ENCODE data around the gene SBF1. TPM values are rescaled to one million over a fixed set of nuclear protein-coding genes. Genes with fewer than 3 reads are reported as not detected.

The SBF1 gene
- polyA plus RNA-seq, 1 donor from 2014 or later: 58.9 TPM

DNA sequence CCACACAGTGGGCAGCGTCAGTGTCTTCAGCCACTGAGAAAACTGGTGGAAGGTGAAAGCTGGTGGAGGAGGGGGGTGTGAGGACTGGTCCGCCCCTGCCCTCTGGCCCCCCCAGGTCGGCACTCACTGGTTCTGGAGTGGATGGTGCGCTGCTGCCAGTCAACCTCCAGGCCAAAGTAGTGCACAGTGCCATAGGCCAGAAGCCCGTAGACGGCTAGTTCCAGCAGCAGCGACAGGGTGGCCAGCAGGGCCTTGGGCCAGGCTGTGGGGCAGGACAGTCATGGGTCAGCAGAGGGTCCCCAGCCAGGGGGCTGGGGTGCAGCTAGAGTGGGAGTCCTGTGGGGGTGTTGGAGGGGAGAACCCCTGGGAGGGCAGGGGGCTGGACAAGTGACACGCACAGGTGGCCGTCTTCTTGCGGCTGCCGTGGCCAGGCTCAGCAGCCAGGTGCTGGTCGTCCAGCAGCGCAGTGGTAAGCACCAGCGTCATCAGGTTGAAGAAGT is 30.5 kb upstream of the SBF1 start:
- no peaks in the 10 kb centered on the region for H3K9me2 ChIP-seq (ENCODE audit: insufficient read depth, low read length)
- no peak overlapping the region for H3K4me2 ChIP-seq (ENCODE audit: low read length)
- no peaks in the 10 kb centered on the region for H3K27me3 ChIP-seq (ENCODE audit: insufficient read depth, low read depth, low read length)
- H3K9me3 ChIP-seq (ENCODE audit: low read length): no peaks in the 10 kb centered on the region
- no peaks in the 10 kb centered on the region for H3F3A ChIP-seq (ENCODE audit: insufficient read depth, low read length, poor library complexity, severe bottlenecking)
- no peak overlapping the region for H3K4me3 ChIP-seq (ENCODE audit: low read length)
- H4K20me1 ChIP-seq (ENCODE audit: insufficient read depth): no peaks in the 10 kb centered on the region
- TF ChIP-seq EZH2 (IDR thresholded peaks at IDR 0.05; ENCODE audit: borderline replicate concordance, insufficient read depth, low read length, poor library complexity, severe bottlenecking) (no peak), SMC3 (conservative IDR thresholded peaks at IDR 0.05; ENCODE audit: poor library complexity) (no peak)
- no peaks in the 10 kb centered on the region for H3K36me3 ChIP-seq (ENCODE audit: insufficient read depth, low read length)
- no peak overlapping the region for H2AFZ ChIP-seq (ENCODE audit: low read depth, low read length)
- H3K9ac ChIP-seq (ENCODE audit: low read length): no peak overlapping the region
- no peak overlapping the region for H3K27ac ChIP-seq (ENCODE audit: low read length)
- H3K79me2 ChIP-seq (replicated peaks; ENCODE audit: insufficient read depth, low read length): peaks cover 26% of the 10 kb centered on the region

DNA sequence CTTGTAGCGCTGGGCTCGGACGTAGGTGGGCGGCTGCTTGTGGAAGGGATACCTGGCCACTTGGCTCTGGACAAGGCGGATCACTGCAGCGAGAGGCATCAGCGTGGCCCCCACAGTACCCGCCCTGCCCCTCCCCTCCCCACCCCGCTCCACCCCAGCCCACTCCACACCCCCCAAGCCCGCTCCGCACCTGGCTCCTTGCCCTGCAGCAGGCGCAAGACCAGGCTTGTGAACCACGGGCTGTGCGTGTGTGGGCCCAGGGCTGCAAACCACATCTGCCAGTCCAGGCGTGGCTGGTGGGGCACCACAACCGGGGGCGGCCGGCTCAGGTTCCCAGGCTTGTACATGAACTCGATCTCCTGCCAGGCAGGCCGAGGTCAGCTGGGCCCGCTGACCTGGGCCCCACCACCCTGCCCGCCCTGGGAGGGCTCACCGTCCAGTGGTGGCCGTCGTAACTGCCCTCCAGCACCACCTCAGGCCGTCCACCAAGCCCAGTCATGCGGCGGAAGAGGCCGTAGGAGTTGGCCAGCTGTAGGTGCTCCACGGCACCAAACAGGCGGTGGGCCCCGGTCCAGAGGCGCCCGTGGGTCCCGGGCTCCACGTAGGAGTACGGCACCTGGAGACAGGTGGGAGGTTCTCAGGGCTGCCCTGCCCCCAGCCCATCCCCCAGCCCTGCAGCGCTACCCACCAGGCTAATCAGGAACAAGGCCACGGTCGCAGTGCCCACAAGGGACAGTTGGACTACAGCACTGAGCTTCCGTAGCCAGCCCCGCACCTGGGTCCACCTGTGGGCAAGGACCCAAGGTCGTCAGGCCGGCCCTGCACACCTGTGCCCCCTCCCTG is 29.8 kb upstream of the SBF1 start:
- H3K79me2 ChIP-seq (replicated peaks; ENCODE audit: insufficient read depth, low read length): peaks cover 19% of the 10 kb centered on the region
- TF ChIP-seq SMC3 (conservative IDR thresholded peaks at IDR 0.05; ENCODE audit: poor library complexity) (no peak), TAF1 (IDR thresholded peaks at IDR 0.05; ENCODE audit: low read depth) (no peak), EZH2 (IDR thresholded peaks at IDR 0.05; ENCODE audit: borderline replicate concordance, insufficient read depth, low read length, poor library complexity, severe bottlenecking) (no peak), POLR2AphosphoS5 (IDR thresholded peaks at IDR 0.05) (no peak), MXI1 (conservative IDR thresholded peaks at IDR 0.05; ENCODE audit: poor library complexity, severe bottlenecking) (no peak), RAD21 (conservative IDR thresholded peaks at IDR 0.05) (no peak)
- TF ChIP-seq, protein P1, sequence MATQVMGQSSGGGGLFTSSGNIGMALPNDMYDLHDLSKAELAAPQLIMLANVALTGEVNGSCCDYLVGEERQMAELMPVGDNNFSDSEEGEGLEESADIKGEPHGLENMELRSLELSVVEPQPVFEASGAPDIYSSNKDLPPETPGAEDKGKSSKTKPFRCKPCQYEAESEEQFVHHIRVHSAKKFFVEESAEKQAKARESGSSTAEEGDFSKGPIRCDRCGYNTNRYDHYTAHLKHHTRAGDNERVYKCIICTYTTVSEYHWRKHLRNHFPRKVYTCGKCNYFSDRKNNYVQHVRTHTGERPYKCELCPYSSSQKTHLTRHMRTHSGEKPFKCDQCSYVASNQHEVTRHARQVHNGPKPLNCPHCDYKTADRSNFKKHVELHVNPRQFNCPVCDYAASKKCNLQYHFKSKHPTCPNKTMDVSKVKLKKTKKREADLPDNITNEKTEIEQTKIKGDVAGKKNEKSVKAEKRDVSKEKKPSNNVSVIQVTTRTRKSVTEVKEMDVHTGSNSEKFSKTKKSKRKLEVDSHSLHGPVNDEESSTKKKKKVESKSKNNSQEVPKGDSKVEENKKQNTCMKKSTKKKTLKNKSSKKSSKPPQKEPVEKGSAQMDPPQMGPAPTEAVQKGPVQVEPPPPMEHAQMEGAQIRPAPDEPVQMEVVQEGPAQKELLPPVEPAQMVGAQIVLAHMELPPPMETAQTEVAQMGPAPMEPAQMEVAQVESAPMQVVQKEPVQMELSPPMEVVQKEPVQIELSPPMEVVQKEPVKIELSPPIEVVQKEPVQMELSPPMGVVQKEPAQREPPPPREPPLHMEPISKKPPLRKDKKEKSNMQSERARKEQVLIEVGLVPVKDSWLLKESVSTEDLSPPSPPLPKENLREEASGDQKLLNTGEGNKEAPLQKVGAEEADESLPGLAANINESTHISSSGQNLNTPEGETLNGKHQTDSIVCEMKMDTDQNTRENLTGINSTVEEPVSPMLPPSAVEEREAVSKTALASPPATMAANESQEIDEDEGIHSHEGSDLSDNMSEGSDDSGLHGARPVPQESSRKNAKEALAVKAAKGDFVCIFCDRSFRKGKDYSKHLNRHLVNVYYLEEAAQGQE (IDR thresholded peaks at IDR 0.05; ENCODE audit: borderline replicate concordance): no peak
- TF ChIP-seq, protein P2, sequence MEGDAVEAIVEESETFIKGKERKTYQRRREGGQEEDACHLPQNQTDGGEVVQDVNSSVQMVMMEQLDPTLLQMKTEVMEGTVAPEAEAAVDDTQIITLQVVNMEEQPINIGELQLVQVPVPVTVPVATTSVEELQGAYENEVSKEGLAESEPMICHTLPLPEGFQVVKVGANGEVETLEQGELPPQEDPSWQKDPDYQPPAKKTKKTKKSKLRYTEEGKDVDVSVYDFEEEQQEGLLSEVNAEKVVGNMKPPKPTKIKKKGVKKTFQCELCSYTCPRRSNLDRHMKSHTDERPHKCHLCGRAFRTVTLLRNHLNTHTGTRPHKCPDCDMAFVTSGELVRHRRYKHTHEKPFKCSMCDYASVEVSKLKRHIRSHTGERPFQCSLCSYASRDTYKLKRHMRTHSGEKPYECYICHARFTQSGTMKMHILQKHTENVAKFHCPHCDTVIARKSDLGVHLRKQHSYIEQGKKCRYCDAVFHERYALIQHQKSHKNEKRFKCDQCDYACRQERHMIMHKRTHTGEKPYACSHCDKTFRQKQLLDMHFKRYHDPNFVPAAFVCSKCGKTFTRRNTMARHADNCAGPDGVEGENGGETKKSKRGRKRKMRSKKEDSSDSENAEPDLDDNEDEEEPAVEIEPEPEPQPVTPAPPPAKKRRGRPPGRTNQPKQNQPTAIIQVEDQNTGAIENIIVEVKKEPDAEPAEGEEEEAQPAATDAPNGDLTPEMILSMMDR (IDR thresholded peaks at IDR 0.05; ENCODE audit: poor library complexity, severe bottlenecking): no peak
- H3K9me3 ChIP-seq (ENCODE audit: low read length): no peaks in the 10 kb centered on the region
- no peak overlapping the region for H3K27ac ChIP-seq (ENCODE audit: low read length)
- no peaks in the 10 kb centered on the region for H4K20me1 ChIP-seq (ENCODE audit: insufficient read depth)
- H3F3A ChIP-seq (ENCODE audit: insufficient read depth, low read length, poor library complexity, severe bottlenecking): no peaks in the 10 kb centered on the region
- no peak overlapping the region for H3K4me3 ChIP-seq (ENCODE audit: low read length)
- no peaks in the 10 kb centered on the region for H3K27me3 ChIP-seq (ENCODE audit: insufficient read depth, low read depth, low read length)
- no peak overlapping the region for H3K4me2 ChIP-seq (ENCODE audit: low read length)
- no peaks in the 10 kb centered on the region for H3K36me3 ChIP-seq (ENCODE audit: insufficient read depth, low read length)
- no peak overlapping the region for H3K9ac ChIP-seq (ENCODE audit: low read length)
- no peaks in the 10 kb centered on the region for H3K9me2 ChIP-seq (ENCODE audit: insufficient read depth, low read length)
- H2AFZ ChIP-seq (ENCODE audit: low read depth, low read length): no peak overlapping the region
